Esophagus squamous epithelium (tissue), 4 donors: ENCODE data around the gene FGD2.

Experiments
- CTCF ChIP-seq, 6 experiments: fragments of 450-650 bp in 4 of 6; fragments of 200-600 bp in 2 of 6; sonication (generic) in 2 of 6; IDR thresholded peaks; one replicate each; pipeline ENCODE4 v1.5.1; 2016 to 2019; ENCODE audit warnings: antibody characterized with exemption in 6 of 6, mild to moderate bottlenecking in 4 of 6, moderate library complexity in 4 of 6
- POLR2A ChIP-seq, 4 donors: fragments of 450-650 bp; IDR thresholded peaks; one replicate each; pipeline ENCODE4 v1.6.1; 2017; ENCODE audit warnings: antibody characterized with exemption in 4 of 4, mild to moderate bottlenecking in 4 of 4, moderate library complexity in 3 of 4

- TF ChIP-seq CTCF (IDR thresholded peaks at IDR 0.05): no peak
- no peak for TF ChIP-seq POLR2A (IDR thresholded peaks at IDR 0.05)
Observed at GRCh38 chr6:36971921-36972673, 33.4 kb upstream of the FGD2 start.
